Adipose tissue (tissue), 3 donors: ENCODE results near the gene CD44. TPM values are rescaled to one million over a fixed set of nuclear protein-coding genes. Genes with fewer than 3 reads are reported as not detected.

Experiments used
- H3K27ac ChIP-seq: one replicate; pipeline ENCODE4 v1.5.1; 2013; ENCODE audit warnings: low read depth, low read length
- WGBS, 3 donors: extraction: QIAGEN DNeasy Blood & Tissue Kit; methylation state at CpG; one replicate each; pipeline ENCODE4 v1.1.7; 2013; 5-methylcytosine and 5-hydroxymethylcytosine counted together
- polyA plus RNA-seq, 3 donors: library from polyadenylated mRNA; stranded (reverse); fragments of 200-250 nt; gene quantifications; one replicate each; pipeline ENCODE4 v1.2.3, GENCODE V29; 2013
- donor health status: healthy with polysubstance abuse.
- donor health status: Bipolar disorder and iron deficiency.
- donor health status: healthy.

CD44 gene
- polyA plus RNA-seq, 3 donors, result 42.4 to 157 (median 110) TPM

- H3K27ac ChIP-seq, result no peak overlapping the region
- 50 to 74% (median 72%) methylated on average over 3 of the region's 3 CpGs for WGBS, 3 donors
These were observed 11.5 kb downstream of the CD44 start for GRCh38 chr11:35150454-35150853.

GRCh38 chr11:35151241-35151640 lies 12.3 kb downstream of the CD44 start:
- 78 to 90% (median 83%) methylated on average over 1 of the region's 1 CpG for WGBS, 3 donors
- H3K27ac ChIP-seq, result no peak overlapping the region

GRCh38 chr11:35151683-35152280 lies 12.8 kb downstream of the CD44 start:
- 69 to 83% (median 78%) methylated on average over 3 of the region's 3 CpGs for WGBS, 3 donors
- H3K27ac ChIP-seq, result no peak overlapping the region

- H3K27ac ChIP-seq, result no peak overlapping the region
These were observed 13.6 kb downstream of the CD44 start for GRCh38 chr11:35152575-35152974.

GRCh38 chr11:35153280-35153679 lies 14.3 kb downstream of the CD44 start:
- WGBS, 3 donors, result 84 to 92% (median 85%) methylated on average over 2 of the region's 2 CpGs
- no peak overlapping the region for H3K27ac ChIP-seq

More at GRCh38 chr11:35152575-35152974, 13.6 kb downstream of the CD44 start:
- WGBS, 3 donors, result 92 to 99% (median 97%) methylated on average over 3 of the region's 3 CpGs

- WGBS, 3 donors, result 97 to 100% (median 99%) methylated on average over 1 of the region's 1 CpG
- H3K27ac ChIP-seq, result no peak overlapping the region
These were observed 16.0 kb downstream of the CD44 start for GRCh38 chr11:35154952-35155351.

- 81 to 94% (median 85%) methylated on average over 5 of the region's 5 CpGs for WGBS, 3 donors
- H3K27ac ChIP-seq, result no peak overlapping the region
These were observed 16.7 kb downstream of the CD44 start for GRCh38 chr11:35155677-35156076.

- WGBS, 3 donors, result 52 to 82% (median 69%) methylated on average over 12 of the region's 12 CpGs
These were observed 19.1 kb downstream of the CD44 start for GRCh38 chr11:35157814-35158700.

GRCh38 chr11:35158701-35159510 lies 19.9 kb downstream of the CD44 start:
- WGBS, 3 donors, result 46 to 77% (median 53%) methylated on average over 6 of the region's 6 CpGs
- H3K27ac ChIP-seq, result no peak overlapping the region

More at GRCh38 chr11:35157814-35158700, 19.1 kb downstream of the CD44 start:
- no peak overlapping the region for H3K27ac ChIP-seq

- H3K27ac ChIP-seq, result no peak overlapping the region
- WGBS, 3 donors, result 77 to 89% (median 88%) methylated on average over 7 of the region's 7 CpGs
These were observed 21.4 kb downstream of the CD44 start for GRCh38 chr11:35160246-35160824.

- WGBS, 3 donors, result 91 to 97% (median 93%) methylated on average over 3 of the region's 3 CpGs
- no peak overlapping the region for H3K27ac ChIP-seq
These were observed 22.1 kb downstream of the CD44 start for GRCh38 chr11:35160902-35161597.

- WGBS, 3 donors, result 75 to 84% (median 81%) methylated on average over 2 of the region's 2 CpGs
These were observed 23.8 kb downstream of the CD44 start for GRCh38 chr11:35162745-35163144.

GRCh38 chr11:35163209-35163608 lies 24.2 kb downstream of the CD44 start:
- H3K27ac ChIP-seq, result no peak overlapping the region
- 74 to 83% (median 79%) methylated on average over 2 of the region's 2 CpGs for WGBS, 3 donors

More at GRCh38 chr11:35162745-35163144, 23.8 kb downstream of the CD44 start:
- no peak overlapping the region for H3K27ac ChIP-seq

- 35 to 74% (median 67%) methylated on average over 3 of the region's 3 CpGs for WGBS, 3 donors
- no peak overlapping the region for H3K27ac ChIP-seq
These were observed 24.9 kb downstream of the CD44 start for GRCh38 chr11:35163702-35164496.

GRCh38 chr11:35165030-35165422 lies 26.1 kb downstream of the CD44 start:
- 79 to 88% (median 83%) methylated on average over 1 of the region's 1 CpG for WGBS, 3 donors
- H3K27ac ChIP-seq, result no peak overlapping the region

GRCh38 chr11:35165423-35166368 lies 26.7 kb downstream of the CD44 start:
- no peak overlapping the region for H3K27ac ChIP-seq
- WGBS, 3 donors, result 42 to 63% (median 42%) methylated on average over 8 of the region's 8 CpGs
